ENCODE measurements around the gene PMF1.

The PMF1 gene

DNA sequence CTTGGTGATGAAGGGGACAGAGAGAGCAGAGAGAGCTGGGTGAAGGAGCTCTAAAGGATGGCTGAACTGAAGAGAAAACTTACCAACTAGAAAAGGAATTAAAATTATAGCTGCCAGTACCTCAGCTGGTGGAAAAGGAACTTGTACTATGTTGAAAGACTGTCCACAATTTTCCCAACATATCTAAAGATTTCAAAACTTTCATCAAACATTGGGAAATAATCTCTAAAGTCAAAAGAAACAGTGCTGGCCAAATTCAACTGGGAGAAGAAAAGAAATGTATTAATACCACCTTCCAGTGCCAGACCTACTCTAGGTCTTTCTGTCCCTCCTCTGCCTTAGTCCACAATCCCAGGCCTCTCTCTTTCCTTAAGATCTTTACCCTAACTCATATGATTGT is 63.7 kb downstream of the PMF1 start:
- no peak for DNase-seq

GRCh38 chr1:156276966-156277381 is 64.2 kb downstream of the PMF1 start:
- no peak for DNase-seq

DNA sequence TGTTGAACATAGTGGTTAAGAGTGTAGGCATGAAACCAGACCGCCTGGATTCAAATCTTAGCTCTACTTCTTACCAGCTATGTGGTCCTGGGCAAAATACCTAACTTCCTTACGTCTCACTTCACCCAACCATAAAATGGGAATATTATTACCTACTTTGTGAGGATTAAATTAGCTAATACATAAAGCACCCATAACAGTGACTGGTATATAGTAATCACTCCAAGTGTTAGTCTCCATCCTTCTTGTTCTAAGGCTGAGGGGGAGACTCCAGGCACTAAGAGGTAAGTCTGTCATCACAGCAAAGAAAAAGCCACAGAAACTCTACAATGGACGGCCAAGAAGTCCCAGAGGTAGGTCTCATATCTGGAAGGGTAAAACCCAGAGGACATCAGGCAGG is 67.0 kb downstream of the PMF1 start:
- no peak for DNase-seq

GRCh38 chr1:156281281-156281680 is 68.5 kb downstream of the PMF1 start:
- peak; percentile 78 for DNase-seq

DNA sequence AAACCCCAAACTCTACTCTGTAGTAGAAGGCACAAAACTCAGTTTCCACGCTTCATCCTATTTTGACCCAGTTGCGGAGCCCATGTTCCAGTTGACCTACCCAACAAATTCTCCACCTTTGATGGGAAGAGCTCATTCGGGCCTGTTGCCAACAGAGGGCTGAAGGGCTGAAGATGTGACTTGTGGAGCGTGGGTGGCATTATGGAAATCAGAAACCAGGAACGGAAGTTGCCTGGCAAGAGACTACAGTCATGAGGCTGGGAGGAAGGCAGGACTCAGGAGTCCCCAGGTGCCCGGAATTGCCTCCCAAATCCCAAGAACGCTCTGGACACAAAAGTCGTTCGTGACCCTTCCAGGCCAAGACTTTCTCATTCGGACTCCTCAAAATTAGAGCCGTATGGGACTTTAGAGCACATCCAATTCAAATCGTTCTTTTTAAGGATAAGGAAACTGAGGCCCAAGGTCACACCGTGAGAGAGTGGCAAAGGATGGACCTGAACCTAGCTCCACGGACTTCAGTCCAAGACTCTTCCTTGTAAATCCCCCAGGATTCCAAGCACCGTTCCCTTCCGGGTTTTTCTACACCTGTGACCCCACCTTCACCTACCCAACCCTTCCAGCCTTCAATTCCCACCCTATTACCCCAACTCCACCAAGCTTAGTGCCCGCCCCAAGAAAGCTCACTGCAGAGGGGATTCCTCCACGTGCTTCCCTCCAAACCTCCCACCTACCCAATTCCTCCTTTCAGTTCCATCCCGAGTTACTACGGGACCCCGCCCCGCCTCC is 69.1 kb downstream of the PMF1 start:
- DNase-seq, result peak; percentile 63

DNA sequence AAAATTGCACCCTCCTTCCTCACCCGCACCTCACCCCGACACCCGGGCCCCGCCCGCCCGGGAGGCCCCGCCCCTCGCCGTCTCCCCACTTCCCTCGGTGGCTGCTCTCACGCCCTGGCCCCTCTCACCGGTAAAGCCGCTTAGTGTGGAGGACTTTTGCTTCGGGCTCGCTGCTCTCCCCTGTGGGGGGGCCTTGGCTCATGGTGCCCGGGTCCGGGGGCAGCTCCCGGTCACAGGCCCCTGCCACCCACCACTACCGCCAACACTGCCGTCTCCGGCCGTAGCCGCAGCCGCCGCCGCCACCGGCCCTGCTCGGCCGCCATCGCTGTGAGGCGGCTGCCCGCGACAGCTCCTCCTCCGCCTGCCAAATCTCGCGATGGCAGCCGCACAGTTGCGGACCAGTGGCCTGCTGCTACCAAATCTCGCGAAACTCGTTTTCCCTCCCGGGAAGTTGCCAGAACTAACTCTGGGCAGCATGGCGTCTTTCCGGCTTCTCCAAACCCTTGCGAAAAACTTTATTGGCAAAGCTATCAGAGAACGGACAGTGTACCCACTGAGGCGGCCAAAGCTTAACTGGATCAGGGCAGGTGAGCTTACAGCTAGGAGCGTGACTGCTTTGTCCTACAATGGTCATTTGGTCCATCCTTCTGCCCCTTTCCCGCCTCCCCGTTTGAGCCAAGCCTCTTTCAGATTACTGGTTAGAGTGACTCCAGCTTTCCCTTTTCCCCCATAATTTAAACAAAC is 69.8 kb downstream of the PMF1 start, which contains the start of gene SMG5:
Gene SMG5, minus strand, starts transcription at position 347 of the 744 bp plus-strand sequence. Its CDS starts 145 bp downstream, at position 202.
- DNase-seq, result peak; percentile 94

DNA sequence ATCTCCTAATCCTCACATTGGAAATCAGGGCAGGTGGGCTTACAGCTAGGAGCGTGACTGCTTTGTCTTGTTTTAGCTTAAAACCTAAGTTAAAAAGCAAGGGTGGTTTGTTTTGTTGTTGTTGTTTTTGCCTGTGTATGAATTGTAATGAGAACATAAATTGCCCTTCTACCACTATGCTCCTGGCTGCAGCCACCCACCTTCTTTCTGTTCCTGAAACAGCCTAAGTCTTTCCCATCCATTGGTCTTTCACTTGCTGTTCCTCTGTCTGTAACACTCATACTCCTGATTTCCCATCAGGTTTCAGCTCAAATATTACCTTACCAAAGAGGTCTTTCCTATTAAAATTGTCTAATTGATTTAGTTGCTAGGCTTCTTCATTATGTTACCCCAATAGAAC is 70.7 kb downstream of the PMF1 start:
- no peak for DNase-seq

DNA sequence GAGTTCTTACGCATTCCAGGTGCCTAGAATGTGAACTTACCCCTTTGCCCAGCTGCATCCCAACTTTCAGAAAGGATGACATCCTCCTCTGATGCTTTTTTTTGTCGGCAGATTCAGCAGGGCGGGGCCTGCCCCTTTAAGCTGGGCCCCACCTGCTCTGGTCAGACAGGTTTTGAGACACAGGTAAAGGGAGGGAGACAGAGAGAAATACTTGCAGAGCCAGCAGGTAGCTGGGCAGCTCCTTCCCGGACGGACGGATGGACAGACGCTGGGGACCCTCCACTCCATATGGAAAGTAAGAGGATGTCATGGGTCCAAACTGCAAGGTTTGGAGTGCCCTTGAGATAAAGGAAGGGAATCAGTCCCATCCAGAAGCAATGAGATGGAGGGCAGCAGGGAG is 71.3 kb downstream of the PMF1 start, which contains the start of gene TMEM79:
Gene TMEM79, plus strand, starts transcription at position 214 of the 400 bp plus-strand sequence. CDS start 902 bp downstream, outside the sequence.
- DNase-seq, result no peak

DNA sequence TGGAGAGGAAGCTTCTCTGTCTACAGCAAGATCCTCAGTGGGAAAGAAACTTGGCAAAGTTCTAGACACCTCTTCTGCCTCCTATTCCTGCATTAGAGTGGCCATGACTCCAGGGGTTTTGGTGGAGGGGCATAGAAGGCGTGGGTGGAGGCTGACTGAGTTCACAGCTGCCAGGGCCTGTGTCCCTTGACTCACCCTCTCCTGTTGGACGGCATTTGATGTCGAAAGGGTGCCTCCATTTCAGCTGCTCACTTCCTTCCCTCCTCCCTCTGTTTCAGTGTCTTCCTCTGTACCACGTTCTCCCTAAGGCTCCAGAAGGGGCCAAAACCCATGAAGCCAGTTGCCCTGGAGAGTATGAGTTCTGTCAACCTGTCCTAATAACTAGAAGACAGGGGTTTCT is 72.0 kb downstream of the PMF1 start:
- DNase-seq, result no peak

- DNase-seq, result no peak
These were observed 72.6 kb downstream of the PMF1 start for GRCh38 chr1:156285437-156285836.

- no peak for DNase-seq
These were observed 73.3 kb downstream of the PMF1 start for GRCh38 chr1:156286061-156286460.

All from activated CD8-positive, alpha-beta memory T cell treated with anti-CD3 and anti-CD28 coated beads, Interleukin-2, amount 50 U/mL, for 48 hours (primary cell).